Peyer's patch (tissue), 4 donors: ENCODE data around the gene CLEC4E. TPM values are rescaled to one million over a fixed set of nuclear protein-coding genes. Genes with fewer than 3 reads are reported as not detected.

Source experiments
- DNase-seq, 3 donors: peaks; one replicate each; pipeline ENCODE4 v3.0.0-alpha.2; 2017 to 2019
- H3K27ac ChIP-seq, 4 donors: fragments of 200-600 bp; sonication (generic); one replicate each; pipeline ENCODE4 v1.5.1; 2016 to 2019
- H3K27me3 ChIP-seq, 2 donors: fragments of 200-600 bp; sonication (generic); one replicate each; pipeline ENCODE4 v1.5.1; 2019
- H3K36me3 ChIP-seq, 3 donors: fragments of 200-600 bp; sonication (generic); one replicate each; pipeline ENCODE4 v1.5.1; 2016 to 2019
- H3K4me1 ChIP-seq, 4 donors: fragments of 200-600 bp; sonication (generic); one replicate each; pipeline ENCODE4 v1.5.1; 2016 to 2019
- H3K4me3 ChIP-seq, 4 donors: fragments of 200-600 bp; sonication (generic); 1 replicate in 3 of 4; 2 replicates in 1 of 4; pipeline ENCODE4 v1.5.1; 2016 to 2019; ENCODE audit warnings: mild to moderate bottlenecking in 1 of 4
- H3K9me3 ChIP-seq, 4 donors: fragments of 200-600 bp; sonication (generic); one replicate each; pipeline ENCODE4 v1.5.1; 2016 to 2019; ENCODE audit warnings: mild to moderate bottlenecking in 1 of 4
- POLR2A ChIP-seq, 2 donors: fragments of 450-650 bp; IDR thresholded peaks; one replicate each; pipeline ENCODE4 v1.5.1; 2017; ENCODE audit warnings: antibody characterized with exemption in 2 of 2, mild to moderate bottlenecking in 2 of 2, moderate library complexity in 2 of 2
- total RNA-seq, 4 donors: library from RNA; depleted of rRNA; stranded (reverse); fragments of >200 nt; gene quantifications; one replicate each; pipeline ENCODE4 v1.1.0, GENCODE V29; 2016
- TF ChIP-seq, protein P1 (sequence below), 6 experiments: fragments of 450-650 bp in 4 of 6; fragments of 200-600 bp in 2 of 6; sonication (generic) in 1 of 6; IDR thresholded peaks; one replicate each; pipeline ENCODE4 v1.5.1; 2017 to 2019; ENCODE audit warnings: antibody characterized with exemption in 6 of 6, mild to moderate bottlenecking in 3 of 6, moderate library complexity in 1 of 6

CLEC4E gene
- total RNA-seq, 4 donors from 2014 or later = 2.9 TPM; not detected in 3

DNA sequence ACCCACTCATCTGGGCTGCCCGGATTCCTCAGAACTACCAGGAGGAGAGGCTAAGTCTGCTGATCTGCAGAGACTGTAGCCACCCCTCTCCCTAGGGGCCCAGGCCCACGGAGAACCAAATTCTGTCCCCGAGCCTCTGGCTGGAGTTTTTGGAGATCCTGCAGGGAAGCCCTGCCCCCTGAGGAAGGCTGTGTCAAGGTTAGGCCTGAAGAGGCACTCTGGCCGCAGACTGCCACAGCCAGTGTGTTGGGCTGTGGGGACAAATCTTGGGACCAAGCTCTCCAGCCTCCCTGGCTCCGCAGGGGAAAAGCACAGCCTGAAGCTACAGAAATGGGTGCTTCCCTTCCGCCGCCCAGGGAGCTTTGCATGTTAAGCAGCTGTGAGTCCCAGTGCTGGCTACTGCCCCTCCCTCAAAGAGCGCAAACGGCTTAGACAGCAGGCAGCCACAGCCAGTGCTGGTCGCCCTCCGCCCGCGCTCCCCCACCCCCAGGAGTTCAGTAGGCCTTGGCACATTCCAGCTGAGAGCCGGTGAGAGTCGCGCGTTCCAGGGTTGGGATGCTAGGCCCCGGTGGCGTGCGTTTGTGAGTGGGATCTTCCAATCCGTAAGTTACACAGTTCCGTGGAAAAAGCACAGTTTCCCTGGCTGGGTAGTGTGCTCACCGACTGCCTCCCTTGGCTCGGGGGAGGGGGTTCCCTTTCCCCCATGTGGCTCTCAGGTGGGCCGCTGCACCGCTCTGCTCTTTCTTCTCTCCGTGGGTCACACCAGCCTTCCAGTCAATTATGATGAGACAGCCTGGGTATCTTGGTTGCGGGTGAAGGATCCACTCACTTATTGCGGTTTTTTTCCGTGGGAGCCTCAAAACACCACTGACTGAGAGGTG lies 13.2 kb downstream of the CLEC4E start:
- Histone ChIP-seq H3K27me3 (no peaks in the 10 kb centered on the region), H3K4me1 (no peaks in the 10 kb centered on the region), H3K27ac (no peak overlapping the region), H3K4me3 (no peak overlapping the region), H3K9me3 (no peaks in the 10 kb centered on the region), H3K36me3 (no peaks in the 10 kb centered on the region)
- no peak for DNase-seq
- no peak for TF ChIP-seq POLR2A (IDR thresholded peaks at IDR 0.05)
- TF ChIP-seq, protein P1, sequence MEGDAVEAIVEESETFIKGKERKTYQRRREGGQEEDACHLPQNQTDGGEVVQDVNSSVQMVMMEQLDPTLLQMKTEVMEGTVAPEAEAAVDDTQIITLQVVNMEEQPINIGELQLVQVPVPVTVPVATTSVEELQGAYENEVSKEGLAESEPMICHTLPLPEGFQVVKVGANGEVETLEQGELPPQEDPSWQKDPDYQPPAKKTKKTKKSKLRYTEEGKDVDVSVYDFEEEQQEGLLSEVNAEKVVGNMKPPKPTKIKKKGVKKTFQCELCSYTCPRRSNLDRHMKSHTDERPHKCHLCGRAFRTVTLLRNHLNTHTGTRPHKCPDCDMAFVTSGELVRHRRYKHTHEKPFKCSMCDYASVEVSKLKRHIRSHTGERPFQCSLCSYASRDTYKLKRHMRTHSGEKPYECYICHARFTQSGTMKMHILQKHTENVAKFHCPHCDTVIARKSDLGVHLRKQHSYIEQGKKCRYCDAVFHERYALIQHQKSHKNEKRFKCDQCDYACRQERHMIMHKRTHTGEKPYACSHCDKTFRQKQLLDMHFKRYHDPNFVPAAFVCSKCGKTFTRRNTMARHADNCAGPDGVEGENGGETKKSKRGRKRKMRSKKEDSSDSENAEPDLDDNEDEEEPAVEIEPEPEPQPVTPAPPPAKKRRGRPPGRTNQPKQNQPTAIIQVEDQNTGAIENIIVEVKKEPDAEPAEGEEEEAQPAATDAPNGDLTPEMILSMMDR (IDR thresholded peaks at IDR 0.05) = no peak

DNA sequence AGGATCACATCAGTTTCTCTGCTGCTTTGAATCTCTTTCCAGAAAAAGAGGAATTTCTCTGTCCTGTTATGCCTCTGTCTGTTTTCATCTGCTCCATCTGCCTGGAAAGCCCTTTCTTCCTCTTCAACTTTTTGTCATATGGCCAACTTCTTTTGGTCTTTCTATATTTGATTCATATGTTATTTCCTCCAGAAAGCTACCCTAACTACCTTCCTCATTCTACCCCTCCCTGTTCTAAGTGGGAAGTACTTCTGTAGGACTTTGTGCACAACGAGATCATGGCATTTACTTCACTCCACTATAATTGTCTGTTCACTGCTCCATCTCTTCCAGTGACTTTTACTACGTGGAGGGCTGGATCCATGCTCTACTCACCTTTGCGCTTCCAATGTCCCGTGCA lies 21.5 kb downstream of the CLEC4E start:
- Histone ChIP-seq H3K27me3 (no peaks in the 10 kb centered on the region), H3K4me3 (no peak overlapping the region), H3K27ac (no peak overlapping the region), H3K36me3 (no peaks in the 10 kb centered on the region), H3K9me3 (no peaks in the 10 kb centered on the region), H3K4me1 (no peaks in the 10 kb centered on the region)
- TF ChIP-seq POLR2A (IDR thresholded peaks at IDR 0.05) = no peak
- TF ChIP-seq, protein P1 (IDR thresholded peaks at IDR 0.05) = no peak
- DNase-seq = no peak

DNA sequence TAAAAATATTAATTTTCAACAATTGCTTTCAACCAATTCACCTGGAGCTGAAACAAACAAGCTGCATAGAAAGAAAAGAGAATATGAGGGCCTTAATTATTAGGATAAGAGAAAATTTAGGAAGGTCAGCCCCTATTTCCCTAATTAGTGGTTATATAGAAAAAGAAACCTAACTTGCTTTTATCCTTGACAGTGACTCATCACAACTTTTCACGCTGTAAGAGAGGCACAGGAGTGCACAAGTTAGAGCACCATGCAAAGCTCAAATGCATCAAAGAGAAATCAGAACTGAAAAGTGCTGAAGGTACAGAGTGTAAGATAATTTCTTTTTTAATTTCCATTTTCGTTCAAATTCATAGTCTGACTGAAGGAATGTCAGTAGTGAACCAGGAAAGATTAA lies 22.7 kb downstream of the CLEC4E start:
- TF ChIP-seq, protein P1 (IDR thresholded peaks at IDR 0.05) = no peak
- TF ChIP-seq POLR2A (IDR thresholded peaks at IDR 0.05) = no peak
- Histone ChIP-seq H3K4me3 (no peak overlapping the region), H3K27ac (no peak overlapping the region), H3K27me3 (no peaks in the 10 kb centered on the region), H3K4me1 (no peaks in the 10 kb centered on the region), H3K36me3 (no peaks in the 10 kb centered on the region), H3K9me3 (no peaks in the 10 kb centered on the region)
- no peak for DNase-seq

DNA sequence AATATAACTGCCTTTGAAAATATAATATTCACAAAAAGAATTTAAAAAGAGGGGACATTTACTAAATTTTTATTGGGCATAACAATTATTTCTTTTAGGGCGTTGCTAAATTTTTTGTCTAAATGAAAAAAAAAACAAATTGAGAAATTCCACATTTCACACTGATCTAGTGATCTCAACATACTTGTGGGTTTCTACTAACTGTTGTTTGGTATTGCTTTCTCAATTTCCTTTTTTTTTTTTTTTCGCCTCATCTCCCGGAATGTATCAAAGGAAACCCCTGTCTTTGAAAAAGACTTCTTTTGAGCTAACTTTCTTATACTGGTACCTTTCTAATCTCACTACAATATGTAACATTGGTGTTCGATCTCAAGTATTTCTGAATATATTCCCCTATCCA lies 27.4 kb downstream of the CLEC4E start, which contains the start of gene CLEC4D:
Gene CLEC4D, plus strand, starts transcription at position 248 of the 400 bp plus-strand sequence. CDS start 230 bp downstream, outside the sequence.
- Histone ChIP-seq H3K4me1 (no peaks in the 10 kb centered on the region), H3K4me3 (no peak within 1 kb of the TSS), H3K27ac (no peak within 1 kb of the TSS), H3K9me3 (no peaks in the 10 kb centered on the region), H3K27me3 (no peaks in the 10 kb centered on the region), H3K36me3 (no peaks in the 10 kb centered on the region)
- TF ChIP-seq, protein P1 (IDR thresholded peaks at IDR 0.05) = no peak
- TF ChIP-seq POLR2A (IDR thresholded peaks at IDR 0.05) = no peak
- DNase-seq = no peak

DNA sequence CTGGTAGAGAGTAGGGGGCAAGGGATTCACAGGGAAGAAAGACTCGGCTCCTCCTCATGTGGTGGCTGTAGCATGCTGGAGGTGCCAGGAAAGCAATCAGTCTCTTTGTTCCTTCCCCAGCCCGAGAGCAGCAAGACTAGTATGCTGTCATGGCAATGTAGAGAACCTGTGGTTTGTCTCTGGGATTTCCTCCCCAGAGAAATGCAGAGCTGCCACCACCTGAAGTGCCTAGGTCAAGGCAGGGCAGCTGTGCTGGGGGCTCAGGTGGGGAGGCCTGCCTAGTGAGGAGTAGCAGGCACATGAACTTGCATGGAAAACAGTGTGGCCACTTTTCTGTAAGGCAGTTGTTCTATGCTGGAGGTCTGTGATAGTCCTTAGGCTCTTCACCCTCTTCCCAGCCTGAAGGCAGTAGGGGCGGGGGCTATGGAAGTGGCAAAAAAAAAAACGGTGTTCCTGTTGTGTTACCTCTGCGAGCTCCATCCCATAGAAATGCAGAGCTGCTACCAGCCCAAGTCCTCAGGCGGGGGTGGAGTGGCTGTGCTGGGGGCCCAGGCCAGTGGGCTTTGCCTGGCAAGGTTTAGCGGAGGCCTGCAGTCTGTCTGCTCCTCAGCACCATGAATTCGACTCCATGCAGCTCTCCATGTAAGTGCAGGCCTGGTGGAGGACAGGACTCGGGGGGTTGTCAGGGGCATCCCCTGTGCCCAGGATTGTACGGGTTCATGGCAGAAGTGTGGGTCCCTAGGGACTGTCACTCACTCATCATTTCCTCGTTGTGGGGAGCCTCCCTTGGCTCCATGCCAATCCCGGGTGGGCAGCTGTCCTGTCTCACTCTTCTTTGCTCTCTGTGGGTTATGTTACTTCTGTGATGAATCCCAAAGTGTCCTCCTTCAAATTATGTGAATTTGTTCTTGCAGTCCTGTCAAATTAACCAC lies 31.5 kb downstream of the CLEC4E start:
- no peak overlapping the region for H3K27ac ChIP-seq
- no peak overlapping the region for H3K4me3 ChIP-seq
- no peaks in the 10 kb centered on the region for H3K27me3 ChIP-seq
- no peak for TF ChIP-seq POLR2A (IDR thresholded peaks at IDR 0.05)
- TF ChIP-seq, protein P1 (IDR thresholded peaks at IDR 0.05) = no peak
- H3K9me3 ChIP-seq = no peaks in the 10 kb centered on the region
- H3K36me3 ChIP-seq = no peaks in the 10 kb centered on the region
- no peak for DNase-seq
- no peaks in the 10 kb centered on the region for H3K4me1 ChIP-seq
